ENCODE results near the gene PANK2.
"Not testable (repeated sequence)": the region's sequence is repeated elsewhere in the genome, so short reads cannot be mapped to it uniquely, and the experiment has no call there.

The PANK2 gene

DNA sequence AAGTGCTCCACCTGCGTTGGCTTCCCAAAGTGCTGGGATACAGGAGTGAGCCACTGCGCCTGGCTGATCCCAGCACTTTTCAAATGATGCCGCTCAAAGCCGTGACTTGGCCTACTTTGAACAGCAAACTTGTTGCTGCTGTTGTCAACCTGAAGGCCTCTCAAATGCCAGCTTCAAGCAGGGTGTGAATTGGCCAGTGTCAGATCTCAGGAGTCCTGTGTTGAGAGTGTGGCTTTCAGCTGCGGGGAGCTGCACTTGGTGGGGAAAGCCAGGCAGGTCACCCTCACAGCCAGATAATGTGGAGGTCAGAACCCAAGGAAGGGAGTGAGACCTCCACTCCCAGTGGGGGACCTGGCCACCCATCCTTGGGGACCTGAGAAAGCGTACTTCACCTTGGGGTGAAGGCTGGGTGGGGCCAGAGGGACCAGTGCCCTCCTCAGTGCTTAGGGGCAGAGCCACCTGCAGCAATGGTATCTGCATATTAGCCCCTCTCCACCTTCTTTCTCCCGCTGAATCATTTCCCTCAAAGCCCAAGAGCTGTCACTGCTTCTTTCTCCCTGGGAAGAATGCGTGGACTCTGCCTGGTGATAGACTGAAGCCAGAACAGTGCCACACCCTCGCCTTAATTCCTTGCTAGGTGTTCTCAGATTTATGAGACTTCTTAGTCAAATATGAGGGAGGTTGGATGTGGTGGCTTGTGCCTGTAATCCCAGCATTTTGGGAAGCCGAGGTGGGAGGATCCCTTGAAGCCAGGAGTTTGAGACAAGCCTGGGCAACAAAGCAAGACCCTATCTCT lies 19.1 kb upstream of the PANK2 start:
- no peak for DNase-seq (ENCODE audit: low spot score)

- DNase-seq (ENCODE audit: low spot score): no peak
Observed at GRCh38 chr20:3871550-3872265, 17.5 kb upstream of the PANK2 start.

- no peak for DNase-seq (ENCODE audit: low spot score)
Observed at GRCh38 chr20:3873507-3873906, 15.7 kb upstream of the PANK2 start.

GRCh38 chr20:3874194-3874844 lies 14.9 kb upstream of the PANK2 start:
- no peak for DNase-seq (ENCODE audit: low spot score)

DNA sequence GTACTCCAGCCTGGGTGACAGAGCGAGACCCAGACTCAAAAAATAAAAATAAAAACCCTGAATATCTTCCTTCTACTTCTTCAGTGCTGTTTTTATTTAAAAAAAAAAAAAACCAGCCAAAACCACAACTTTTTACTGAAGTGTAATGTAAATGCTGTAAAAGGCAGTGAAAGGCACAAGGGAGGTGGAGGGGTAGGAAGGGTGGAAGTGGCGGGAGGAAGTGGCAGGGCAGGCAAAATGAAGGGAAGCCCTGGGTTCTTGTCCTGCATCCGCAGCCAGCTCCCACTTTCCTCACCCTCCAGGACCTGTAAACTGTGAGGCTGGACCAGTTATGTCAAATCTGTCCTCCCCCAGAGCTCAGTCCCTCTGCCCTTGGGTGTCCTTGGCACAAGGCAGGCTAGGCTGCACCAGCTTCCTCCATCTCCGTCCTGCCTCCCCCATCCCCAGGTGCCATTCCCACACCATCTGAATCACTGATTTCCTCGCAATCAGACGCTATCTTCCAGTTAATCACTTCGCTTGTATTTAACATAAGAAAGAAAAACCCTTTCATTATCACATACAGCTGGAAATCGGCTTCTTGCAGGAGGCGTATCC lies 13.7 kb upstream of the PANK2 start:
- DNase-seq (ENCODE audit: low spot score): no peak

DNA sequence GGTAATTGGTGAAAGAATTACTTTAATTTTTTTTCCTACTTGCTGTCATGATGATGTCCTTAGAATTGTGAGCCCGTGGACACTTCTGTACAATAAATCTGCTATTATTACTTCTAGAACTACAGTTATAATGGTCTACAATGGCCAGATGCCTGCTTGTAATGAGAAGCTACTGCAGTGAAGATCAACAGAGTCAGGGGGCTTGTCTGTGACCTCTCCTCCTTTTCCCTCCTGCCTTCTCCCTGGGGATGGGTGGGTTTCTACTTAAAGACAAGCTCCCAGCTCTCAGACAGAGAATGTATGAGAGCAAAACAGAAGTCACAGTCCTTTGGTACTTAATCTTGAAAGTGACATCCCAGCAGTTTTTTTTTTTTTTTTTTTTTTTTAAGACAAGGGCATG lies 13.2 kb upstream of the PANK2 start:
- no peak for DNase-seq (ENCODE audit: low spot score)

GRCh38 chr20:3876676-3877075 lies 12.5 kb upstream of the PANK2 start:
- no peak for DNase-seq (ENCODE audit: low spot score)

GRCh38 chr20:3878921-3879274 lies 10.3 kb upstream of the PANK2 start:
- not testable (repeated sequence) for DNase-seq (ENCODE audit: low spot score)

DNA sequence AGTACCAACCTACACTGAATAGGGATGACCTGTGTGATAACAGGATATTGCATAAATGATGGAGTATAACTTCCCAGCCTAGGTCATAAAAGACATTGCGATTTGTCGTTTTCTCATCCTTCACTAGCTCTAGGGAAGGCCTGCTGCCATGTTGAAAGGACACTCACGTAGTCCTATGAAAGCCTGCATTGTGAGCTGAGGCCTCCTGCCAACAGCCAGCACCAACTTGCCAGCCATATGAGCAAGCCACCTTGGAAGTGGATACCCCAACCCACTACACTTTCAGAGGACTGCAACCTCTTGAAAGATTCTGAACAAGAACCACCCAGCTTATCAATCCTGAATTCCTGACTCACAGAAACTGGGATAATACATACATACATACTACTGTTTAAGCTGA lies 3.5 kb upstream of the PANK2 start:
- no peak for DNase-seq (ENCODE audit: low spot score)

GRCh38 chr20:3887876-3888620 lies 1.1 kb upstream of the PANK2 start:
- no peak for DNase-seq (ENCODE audit: low spot score)

- DNase-seq (ENCODE audit: low spot score): peak; percentile 57
Observed at GRCh38 chr20:3889489-3890397, 556 bp downstream of the PANK2 start.

GRCh38 chr20:3890398-3890751 lies 1.2 kb downstream of the PANK2 start:
- DNase-seq (ENCODE audit: low spot score): no peak

- DNase-seq (ENCODE audit: low spot score): no peak
Observed at GRCh38 chr20:3890999-3891929, 2.1 kb downstream of the PANK2 start.

DNA sequence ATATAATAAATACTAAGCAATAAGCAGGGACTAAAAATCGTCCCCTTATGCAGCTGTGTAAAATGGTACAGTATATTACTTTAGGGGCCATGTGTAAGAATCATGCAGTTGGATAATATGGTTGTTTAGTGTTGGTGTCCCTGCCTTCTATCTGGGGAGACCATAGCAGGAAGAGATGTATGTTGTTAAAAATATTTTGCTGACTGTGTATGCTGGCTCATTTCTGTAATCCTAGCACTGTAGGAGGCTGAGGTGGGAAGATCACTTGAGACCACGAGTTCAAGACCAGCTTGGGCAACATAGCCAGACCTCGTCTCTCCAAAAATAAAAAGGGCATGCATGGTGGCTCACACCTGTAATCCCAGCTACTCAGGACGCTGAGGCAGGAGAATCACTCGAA lies 5.6 kb downstream of the PANK2 start:
- DNase-seq (ENCODE audit: low spot score): no peak

DNA sequence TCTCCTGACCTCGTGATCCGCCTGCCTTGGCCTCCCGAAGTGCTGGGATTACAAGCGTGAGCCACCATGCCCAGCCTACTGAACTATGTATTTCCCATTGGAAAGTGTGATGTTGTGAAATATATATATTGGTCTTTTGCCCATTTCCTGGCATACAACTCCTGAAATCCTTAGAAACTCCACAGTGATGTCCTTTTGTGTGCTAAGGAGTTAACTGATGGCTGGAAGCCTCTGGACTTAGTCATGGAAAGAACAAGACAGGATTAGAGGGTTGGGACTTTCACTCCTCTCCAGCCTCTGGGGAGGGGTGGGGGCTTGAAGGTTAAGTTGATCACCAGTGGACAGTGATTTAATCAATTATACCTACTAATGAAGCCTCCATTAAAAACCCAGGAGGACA lies 7.1 kb downstream of the PANK2 start:
- no peak for DNase-seq (ENCODE audit: low spot score)

GRCh38 chr20:3896853-3897583 lies 7.8 kb downstream of the PANK2 start:
- no peak for DNase-seq (ENCODE audit: low spot score)

GRCh38 chr20:3898181-3898580 lies 9.0 kb downstream of the PANK2 start:
- DNase-seq (ENCODE audit: low spot score): not testable (repeated sequence)

DNA sequence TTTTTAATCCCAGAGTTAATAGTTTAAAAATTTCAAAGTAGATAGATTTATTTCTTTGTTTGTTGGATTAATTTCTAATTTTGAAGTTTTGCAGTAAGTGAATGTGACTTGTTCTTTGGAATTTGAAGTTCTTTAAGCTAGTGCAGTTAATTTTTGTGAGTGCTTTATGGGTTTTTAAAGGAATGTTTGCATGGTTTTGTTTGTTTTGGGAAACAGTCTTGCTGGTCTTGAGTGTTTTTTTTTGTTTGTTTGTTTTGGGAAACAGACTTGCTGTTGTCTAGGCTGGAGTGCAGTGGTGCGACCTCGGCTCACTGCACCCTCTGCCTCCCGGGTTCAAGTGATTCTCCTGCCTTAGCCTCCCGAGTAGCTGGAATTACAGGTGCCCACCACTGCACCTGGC lies 9.5 kb downstream of the PANK2 start:
- no peak for DNase-seq (ENCODE audit: low spot score)

DNA sequence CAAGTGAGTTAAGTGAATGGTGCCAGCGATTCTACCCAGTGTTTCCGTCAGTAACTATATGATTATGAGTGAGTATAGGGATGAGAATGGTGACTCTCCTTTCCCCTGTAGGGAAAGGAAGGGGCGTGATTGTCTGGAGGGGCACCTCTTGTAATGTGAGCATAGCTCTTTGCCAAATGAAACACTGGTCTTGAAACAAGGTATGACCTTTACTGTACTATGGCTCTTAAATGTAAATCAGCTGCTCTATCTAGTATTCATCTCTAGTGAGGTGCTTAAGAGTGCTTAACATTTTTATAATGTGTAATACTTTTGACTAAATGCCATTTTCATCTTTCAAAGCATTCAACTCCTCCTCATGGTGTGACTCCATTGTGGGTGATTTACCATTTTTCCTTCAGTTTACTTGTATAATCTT lies 11.0 kb downstream of the PANK2 start:
- DNase-seq (ENCODE audit: low spot score): no peak
